ENCODE results near the gene CIDEA. TPM values are rescaled to one million over a fixed set of nuclear protein-coding genes. Genes with fewer than 3 reads are reported as not detected.
A peak's percentile ranks its signal among the peaks of the same experiment; 100 is the strongest.

CIDEA gene
- total and polyA plus RNA-seq, 9 of the 15 experiments (the other 6 are each of a cell fraction or from before 2014, with no cell fraction given), result not detected

- TF ChIP-seq E2F6 (IDR thresholded peaks at IDR 0.05; ENCODE audit: borderline replicate concordance in 1 of 2, extremely low read depth in 1 of 2, insufficient read depth in 1 of 2, insufficient read length in 1 of 2, low read depth in 1 of 2, low read length in 1 of 2, poor library complexity in 1 of 2, severe bottlenecking in 1 of 2), result peak in 1 of 2 experiments; percentile 73
- TF ChIP-seq RBBP5 (IDR thresholded peaks at IDR 0.05; ENCODE audit: borderline replicate concordance, insufficient read depth, low read length, poor library complexity, severe bottlenecking), result no peak
- no peak for TF ChIP-seq ZNF583 (CRISPR knock-in tag; IDR thresholded peaks at IDR 0.05)
- TF ChIP-seq PHF8 (IDR thresholded peaks at IDR 0.05; ENCODE audit: borderline replicate concordance, low read length), result peak; percentile 78; the same call in 1 of the 2 replicates
- TF ChIP-seq, protein P1, sequence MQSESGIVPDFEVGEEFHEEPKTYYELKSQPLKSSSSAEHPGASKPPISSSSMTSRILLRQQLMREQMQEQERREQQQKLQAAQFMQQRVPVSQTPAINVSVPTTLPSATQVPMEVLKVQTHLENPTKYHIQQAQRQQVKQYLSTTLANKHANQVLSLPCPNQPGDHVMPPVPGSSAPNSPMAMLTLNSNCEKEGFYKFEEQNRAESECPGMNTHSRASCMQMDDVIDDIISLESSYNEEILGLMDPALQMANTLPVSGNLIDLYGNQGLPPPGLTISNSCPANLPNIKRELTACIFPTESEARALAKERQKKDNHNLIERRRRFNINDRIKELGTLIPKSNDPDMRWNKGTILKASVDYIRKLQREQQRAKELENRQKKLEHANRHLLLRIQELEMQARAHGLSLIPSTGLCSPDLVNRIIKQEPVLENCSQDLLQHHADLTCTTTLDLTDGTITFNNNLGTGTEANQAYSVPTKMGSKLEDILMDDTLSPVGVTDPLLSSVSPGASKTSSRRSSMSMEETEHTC (IDR thresholded peaks at IDR 0.05), result no peak
- TF ChIP-seq MCM3 (IDR thresholded peaks at IDR 0.05), result no peak
- no peak for TF ChIP-seq SMARCA5 (IDR thresholded peaks at IDR 0.05)
- TF ChIP-seq ZBTB34 (CRISPR knock-in tag; IDR thresholded peaks at IDR 0.05), result no peak
- no peak for TF ChIP-seq NR2F6 (CRISPR knock-in tag; IDR thresholded peaks at IDR 0.05)
- TF ChIP-seq CBX5 (IDR thresholded peaks at IDR 0.05; ENCODE audit: borderline replicate concordance, low read depth), result no peak
- TF ChIP-seq, protein P2, sequence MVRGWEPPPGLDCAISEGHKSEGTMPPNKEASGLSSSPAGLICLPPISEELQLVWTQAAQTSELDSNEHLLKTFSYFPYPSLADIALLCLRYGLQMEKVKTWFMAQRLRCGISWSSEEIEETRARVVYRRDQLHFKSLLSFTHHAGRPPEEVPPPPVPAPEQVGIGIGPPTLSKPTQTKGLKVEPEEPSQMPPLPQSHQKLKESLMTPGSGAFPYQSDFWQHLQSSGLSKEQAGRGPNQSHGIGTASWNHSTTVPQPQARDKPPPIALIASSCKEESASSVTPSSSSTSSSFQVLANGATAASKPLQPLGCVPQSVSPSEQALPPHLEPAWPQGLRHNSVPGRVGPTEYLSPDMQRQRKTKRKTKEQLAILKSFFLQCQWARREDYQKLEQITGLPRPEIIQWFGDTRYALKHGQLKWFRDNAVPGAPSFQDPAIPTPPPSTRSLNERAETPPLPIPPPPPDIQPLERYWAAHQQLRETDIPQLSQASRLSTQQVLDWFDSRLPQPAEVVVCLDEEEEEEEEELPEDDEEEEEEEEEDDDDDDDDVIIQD (CRISPR knock-in tag; IDR thresholded peaks at IDR 0.05), result no peak
- TF ChIP-seq HNRNPLL (IDR thresholded peaks at IDR 0.05; ENCODE audit: low read depth, low read length, poor library complexity, severe bottlenecking), result no peak
- TF ChIP-seq, protein P3, sequence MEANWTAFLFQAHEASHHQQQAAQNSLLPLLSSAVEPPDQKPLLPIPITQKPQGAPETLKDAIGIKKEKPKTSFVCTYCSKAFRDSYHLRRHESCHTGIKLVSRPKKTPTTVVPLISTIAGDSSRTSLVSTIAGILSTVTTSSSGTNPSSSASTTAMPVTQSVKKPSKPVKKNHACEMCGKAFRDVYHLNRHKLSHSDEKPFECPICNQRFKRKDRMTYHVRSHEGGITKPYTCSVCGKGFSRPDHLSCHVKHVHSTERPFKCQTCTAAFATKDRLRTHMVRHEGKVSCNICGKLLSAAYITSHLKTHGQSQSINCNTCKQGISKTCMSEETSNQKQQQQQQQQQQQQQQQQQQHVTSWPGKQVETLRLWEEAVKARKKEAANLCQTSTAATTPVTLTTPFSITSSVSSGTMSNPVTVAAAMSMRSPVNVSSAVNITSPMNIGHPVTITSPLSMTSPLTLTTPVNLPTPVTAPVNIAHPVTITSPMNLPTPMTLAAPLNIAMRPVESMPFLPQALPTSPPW (CRISPR knock-in tag; IDR thresholded peaks at IDR 0.05), result peak; percentile 82
- no peak for TF ChIP-seq MCM7 (IDR thresholded peaks at IDR 0.05)
- TF ChIP-seq MEIS2 (IDR thresholded peaks at IDR 0.05; ENCODE audit: partially characterized antibody), result no peak
- TF ChIP-seq BDP1 (IDR thresholded peaks at IDR 0.05; ENCODE audit: insufficient read depth, insufficient read length), result no peak
- no peak for TF ChIP-seq FOXJ2 (tag; IDR thresholded peaks at IDR 0.05)
- TF ChIP-seq HDAC2 (IDR thresholded peaks at IDR 0.05), result no peak
- peak; percentile 19; the same call in 1 of the 2 replicates for TF ChIP-seq PML (IDR thresholded peaks at IDR 0.05; ENCODE audit: low read length)
- TF ChIP-seq DACH1 (IDR thresholded peaks at IDR 0.05; ENCODE audit: partially characterized antibody), result no peak
- TF ChIP-seq SMAD1 (IDR thresholded peaks at IDR 0.05; ENCODE audit: low read depth, low read length, partially characterized antibody), result peak; percentile 45
Measured at GRCh38 chr18:12307701-12308385, 53.7 kb downstream of the CIDEA start, which contains the start of gene TUBB6 (continued).

Measured in K562 (cell line).